ENCODE results near the gene TRABD2B. TPM values are rescaled to one million over a fixed set of nuclear protein-coding genes. Genes with fewer than 3 reads are reported as not detected.

Gene TRABD2B
- total RNA-seq, 2 donors from 2014 or later, result 2.6 to 4.3 TPM

GRCh38 chr1:47788761-47789160, 208.4 kb downstream of the TRABD2B start:
- DNase-seq, result no peak
- Histone ChIP-seq H3K4me3 (no peak overlapping the region), H3K9me3 (no peaks in the 10 kb centered on the region), H3K27me3 (no peaks in the 10 kb centered on the region), H3K4me1 (no peaks in the 10 kb centered on the region), H3K36me3 (replicated peaks in 1 of 2; ENCODE audit: insufficient read depth in 1 of 2, low read depth in 2 of 2) (no peaks in the 10 kb centered on the region), H3K27ac (no peak overlapping the region)
- intact Hi-C loops (cut with DNase I), result no loop called here
- WGBS, 2 donors, result 70 to 85% methylated on average over 4 of the region's 4 CpGs
- TF ChIP-seq, protein P1, sequence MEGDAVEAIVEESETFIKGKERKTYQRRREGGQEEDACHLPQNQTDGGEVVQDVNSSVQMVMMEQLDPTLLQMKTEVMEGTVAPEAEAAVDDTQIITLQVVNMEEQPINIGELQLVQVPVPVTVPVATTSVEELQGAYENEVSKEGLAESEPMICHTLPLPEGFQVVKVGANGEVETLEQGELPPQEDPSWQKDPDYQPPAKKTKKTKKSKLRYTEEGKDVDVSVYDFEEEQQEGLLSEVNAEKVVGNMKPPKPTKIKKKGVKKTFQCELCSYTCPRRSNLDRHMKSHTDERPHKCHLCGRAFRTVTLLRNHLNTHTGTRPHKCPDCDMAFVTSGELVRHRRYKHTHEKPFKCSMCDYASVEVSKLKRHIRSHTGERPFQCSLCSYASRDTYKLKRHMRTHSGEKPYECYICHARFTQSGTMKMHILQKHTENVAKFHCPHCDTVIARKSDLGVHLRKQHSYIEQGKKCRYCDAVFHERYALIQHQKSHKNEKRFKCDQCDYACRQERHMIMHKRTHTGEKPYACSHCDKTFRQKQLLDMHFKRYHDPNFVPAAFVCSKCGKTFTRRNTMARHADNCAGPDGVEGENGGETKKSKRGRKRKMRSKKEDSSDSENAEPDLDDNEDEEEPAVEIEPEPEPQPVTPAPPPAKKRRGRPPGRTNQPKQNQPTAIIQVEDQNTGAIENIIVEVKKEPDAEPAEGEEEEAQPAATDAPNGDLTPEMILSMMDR (IDR thresholded peaks at IDR 0.05), result no peak
- TF ChIP-seq POLR2A (IDR thresholded peaks at IDR 0.05), result no peak
- no peak for ATAC-seq

DNA sequence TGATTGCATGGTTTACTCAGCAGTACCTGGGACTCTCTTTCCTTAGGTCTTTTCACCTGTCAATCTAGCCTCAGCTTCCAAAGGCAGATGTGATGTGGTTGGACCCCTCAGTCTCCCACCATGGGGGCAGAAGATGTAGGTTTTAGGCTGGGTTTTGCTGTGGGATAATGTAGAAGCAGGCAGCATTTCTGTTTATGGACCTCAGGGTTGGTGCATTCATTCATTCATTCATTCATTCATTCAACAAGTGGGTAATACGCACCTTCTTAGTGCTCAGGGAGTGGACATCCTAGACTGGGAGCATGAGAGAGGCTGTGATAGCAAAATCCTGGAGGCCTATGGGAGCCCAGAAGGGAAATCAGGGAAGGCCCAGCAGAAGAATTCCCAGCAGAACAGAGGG, 209.6 kb downstream of the TRABD2B start:
- ATAC-seq, result no peak
- H3K4me1 ChIP-seq, result no peaks in the 10 kb centered on the region
- no peaks in the 10 kb centered on the region for H3K9me3 ChIP-seq
- no peaks in the 10 kb centered on the region for H3K36me3 ChIP-seq (replicated peaks in 1 of 2; ENCODE audit: insufficient read depth in 1 of 2, low read depth in 2 of 2)
- WGBS, 2 donors, result 92 to 100% methylated on average over 1 of the region's 1 CpG
- H3K4me3 ChIP-seq, result no peak overlapping the region
- H3K27ac ChIP-seq, result no peak overlapping the region
- DNase-seq, result no peak
- no peaks in the 10 kb centered on the region for H3K27me3 ChIP-seq
- no peak for TF ChIP-seq POLR2A (IDR thresholded peaks at IDR 0.05)
- TF ChIP-seq, protein P1 (IDR thresholded peaks at IDR 0.05), result no peak
- intact Hi-C loops (cut with DNase I), result no loop called here

DNA sequence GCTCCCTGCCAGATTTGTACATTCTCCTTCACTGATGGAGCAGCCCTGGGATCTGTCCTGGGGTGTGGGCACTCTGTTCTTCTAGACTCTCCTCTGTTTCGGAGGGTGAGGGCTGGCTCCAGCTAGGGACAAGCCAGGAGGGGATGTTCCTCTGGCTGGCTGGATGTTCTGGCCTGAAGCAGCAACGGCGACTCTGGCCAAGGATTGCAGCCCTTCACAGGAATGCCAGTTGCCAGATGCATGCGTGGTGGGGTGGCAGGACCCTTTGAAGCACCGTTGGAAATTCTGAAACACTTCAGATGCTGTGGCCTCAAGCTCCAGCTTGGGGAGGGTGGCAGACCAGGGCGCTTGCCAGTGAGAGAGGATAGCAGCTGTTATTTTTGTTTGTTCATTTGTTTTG, 210.9 kb downstream of the TRABD2B start:
- H3K4me1 ChIP-seq, result no peaks in the 10 kb centered on the region
- intact Hi-C loops (cut with DNase I), result no loop called here
- DNase-seq (no peak), ATAC-seq (no peak)
- H3K9me3 ChIP-seq, result no peaks in the 10 kb centered on the region
- 74 to 78% methylated on average over 5 to 6 of the region's 6 CpGs for WGBS, 2 donors
- no peaks in the 10 kb centered on the region for H3K27me3 ChIP-seq
- TF ChIP-seq, protein P1 (IDR thresholded peaks at IDR 0.05), result no peak
- TF ChIP-seq POLR2A (IDR thresholded peaks at IDR 0.05), result no peak
- H3K36me3 ChIP-seq (replicated peaks in 1 of 2; ENCODE audit: insufficient read depth in 1 of 2, low read depth in 2 of 2), result no peaks in the 10 kb centered on the region
- H3K27ac ChIP-seq, result no peak overlapping the region
- no peak overlapping the region for H3K4me3 ChIP-seq

DNA sequence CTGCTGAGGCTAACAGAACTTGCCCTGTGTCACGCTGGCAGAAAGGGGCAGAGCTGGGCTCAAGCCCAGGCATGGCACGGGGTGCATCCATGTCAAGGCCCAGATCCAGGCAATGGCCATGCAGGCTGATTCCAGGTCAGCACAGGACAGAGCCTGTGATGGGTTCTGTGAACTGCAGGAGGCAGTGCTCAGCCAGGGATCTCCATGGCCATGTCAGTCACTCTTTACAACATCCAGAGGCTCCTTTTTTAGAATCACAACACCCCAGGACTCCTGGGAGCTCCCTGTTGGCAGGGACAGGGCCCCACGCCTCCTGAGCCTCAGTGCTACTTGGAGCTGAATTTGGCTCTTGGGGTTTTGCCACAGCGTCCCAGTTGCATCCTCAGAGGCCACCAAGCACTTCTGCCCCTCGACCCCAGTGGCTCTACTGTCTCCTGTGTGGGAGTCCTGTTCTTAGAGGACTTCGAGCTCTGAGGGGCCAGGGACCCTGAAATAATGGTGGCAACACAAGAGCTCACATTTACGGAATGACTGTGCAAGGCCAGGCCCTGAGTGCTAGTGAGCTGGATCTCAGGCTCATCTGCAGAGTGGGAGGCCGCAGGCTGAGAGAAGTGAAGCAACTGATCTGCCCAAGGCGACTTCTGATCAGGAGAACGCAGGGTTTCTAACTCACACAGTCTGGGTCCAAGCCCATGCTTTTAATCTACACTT, 211.5 kb downstream of the TRABD2B start:
- ATAC-seq, result no peak
- H3K27me3 ChIP-seq, result no peaks in the 10 kb centered on the region
- no peaks in the 10 kb centered on the region for H3K36me3 ChIP-seq (replicated peaks in 1 of 2; ENCODE audit: insufficient read depth in 1 of 2, low read depth in 2 of 2)
- intact Hi-C loops (cut with DNase I), result no loop called here
- H3K4me3 ChIP-seq, result no peak overlapping the region
- no peaks in the 10 kb centered on the region for H3K9me3 ChIP-seq
- H3K4me1 ChIP-seq, result no peaks in the 10 kb centered on the region
- WGBS, 2 donors, result 68 to 70% methylated on average over 6 to 10 of the region's 10 CpGs
- no peak for TF ChIP-seq POLR2A (IDR thresholded peaks at IDR 0.05)
- TF ChIP-seq, protein P1 (IDR thresholded peaks at IDR 0.05), result peak in 3 of 7 experiments; percentile 10 to 33 (median 13)
- DNase-seq, result no peak
- H3K27ac ChIP-seq, result no peak overlapping the region

DNA sequence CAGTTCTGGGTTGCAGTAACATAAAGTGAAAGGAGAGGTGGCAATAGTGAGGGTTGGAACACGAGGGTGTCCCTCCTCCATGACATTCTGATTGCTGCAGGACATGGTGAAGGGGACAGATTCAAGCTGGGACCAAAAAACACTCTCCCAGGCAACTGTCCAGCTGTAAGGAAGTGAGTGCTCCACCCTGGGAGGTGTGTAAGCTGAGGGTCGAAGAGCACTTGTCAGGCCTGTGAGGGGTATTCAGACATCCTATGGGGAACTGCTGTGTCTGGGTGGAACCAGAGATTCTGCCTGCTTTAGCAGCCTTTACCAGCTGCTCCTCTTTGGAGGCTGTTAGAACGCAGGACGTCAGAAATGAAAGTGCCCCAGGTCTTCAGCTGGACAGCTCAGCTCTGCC, 212.1 kb downstream of the TRABD2B start:
- H3K9me3 ChIP-seq, result no peaks in the 10 kb centered on the region
- no peaks in the 10 kb centered on the region for H3K27me3 ChIP-seq
- TF ChIP-seq POLR2A (IDR thresholded peaks at IDR 0.05), result no peak
- TF ChIP-seq, protein P1 (IDR thresholded peaks at IDR 0.05), result no peak
- DNase-seq (no peak), ATAC-seq (no peak)
- no peak overlapping the region for H3K27ac ChIP-seq
- WGBS, 2 donors, result 70 to 83% methylated on average over 3 to 4 of the region's 4 CpGs
- no peaks in the 10 kb centered on the region for H3K4me1 ChIP-seq
- no peak overlapping the region for H3K4me3 ChIP-seq
- intact Hi-C loops (cut with DNase I), result no loop called here
- no peaks in the 10 kb centered on the region for H3K36me3 ChIP-seq (replicated peaks in 1 of 2; ENCODE audit: insufficient read depth in 1 of 2, low read depth in 2 of 2)

Data from body of pancreas (tissue), 4 donors.